HG02885 (cell line): ENCODE results near the gene SPATA45.
A peak's percentile ranks its signal among the peaks of the same experiment; 100 is the strongest.
"Not testable (repeated sequence)": the region's sequence is repeated elsewhere in the genome, so short reads cannot be mapped to it uniquely, and the experiment has no call there.

Experiments
- ATAC-seq: cut with Tn5 transposase; IDR thresholded peaks from one replicate; pipeline ENCODE4 v1.9.1; 2021; ENCODE audit warnings: mild to moderate bottlenecking; ENCODE audit not compliant: unreplicated experiment, poor library complexity

SPATA45 gene

GRCh38 chr1:212847549-212847948 lies at the start of gene SPATA45:
Gene SPATA45, minus strand, starts transcription at chr1:212847649. Its CDS starts 11,500 bp downstream, at chr1:212836149.
- no peak for ATAC-seq

DNA sequence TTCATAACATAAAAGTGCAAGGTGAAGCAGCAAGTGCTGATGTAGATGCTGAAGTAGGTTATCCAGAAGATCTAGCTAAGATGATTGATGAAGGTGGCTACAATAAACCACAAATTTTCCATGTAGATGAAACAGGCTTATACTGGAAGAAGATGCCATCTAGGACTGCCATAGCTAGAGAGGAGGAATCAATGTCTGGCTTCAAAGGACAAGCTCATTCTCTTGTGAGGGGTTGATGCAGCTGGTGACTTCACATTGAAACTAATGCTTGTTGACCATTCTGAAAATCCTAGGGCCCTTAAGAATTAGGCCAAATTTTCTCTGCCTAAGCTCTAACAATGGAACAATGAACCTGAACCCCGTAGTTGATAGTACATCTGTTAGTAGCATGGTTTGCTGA lies 44.7 kb upstream of the SPATA45 start:
- ATAC-seq: no peak

DNA sequence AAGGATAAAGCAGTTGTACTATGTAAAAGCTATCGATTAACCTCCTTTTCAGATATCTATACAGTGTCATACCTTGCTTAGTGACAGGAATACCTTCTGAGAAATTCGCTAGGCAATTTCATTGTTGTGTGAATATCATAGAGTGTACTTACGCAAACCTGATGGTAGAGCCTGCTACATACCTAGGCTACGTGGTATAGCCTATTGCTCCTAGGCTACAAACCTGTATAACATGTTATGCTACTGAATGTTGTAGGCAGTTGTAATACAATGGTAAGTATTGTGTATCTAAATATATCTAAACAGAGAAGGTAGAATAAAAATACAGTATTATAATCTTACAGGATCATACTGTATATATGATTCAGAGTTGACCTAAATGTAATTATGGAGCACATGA lies 37.1 kb upstream of the SPATA45 start:
- no peak for ATAC-seq

- ATAC-seq: no peak
Observed at GRCh38 chr1:212879947-212880690, 32.7 kb upstream of the SPATA45 start.

- no peak for ATAC-seq
Observed at GRCh38 chr1:212878418-212878817, 31.0 kb upstream of the SPATA45 start.

- ATAC-seq: peak; percentile 75
Observed at GRCh38 chr1:212873518-212873917, 26.1 kb upstream of the SPATA45 start.

GRCh38 chr1:212871976-212872375 lies 24.5 kb upstream of the SPATA45 start:
- no peak for ATAC-seq

DNA sequence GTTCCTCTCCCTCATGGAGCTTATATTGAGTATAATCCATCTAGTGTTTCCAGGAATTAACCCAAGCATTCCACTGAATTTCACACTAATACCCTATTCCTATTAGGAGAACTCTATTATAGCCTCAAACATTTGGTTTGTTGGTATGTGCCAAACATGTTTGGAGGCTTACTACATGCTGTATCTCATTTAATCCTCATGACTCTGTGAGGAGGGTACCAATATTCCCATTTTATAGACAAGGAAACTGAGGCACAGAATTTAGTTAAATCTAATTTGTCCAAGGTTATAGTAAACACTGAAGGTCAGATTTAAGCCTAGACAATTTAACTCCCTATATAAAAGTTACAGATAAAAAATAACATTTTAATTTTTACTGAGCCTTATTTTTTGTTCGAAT lies 19.7 kb upstream of the SPATA45 start:
- no peak for ATAC-seq

GRCh38 chr1:212864201-212864600 lies 16.8 kb upstream of the SPATA45 start:
- ATAC-seq: no peak

DNA sequence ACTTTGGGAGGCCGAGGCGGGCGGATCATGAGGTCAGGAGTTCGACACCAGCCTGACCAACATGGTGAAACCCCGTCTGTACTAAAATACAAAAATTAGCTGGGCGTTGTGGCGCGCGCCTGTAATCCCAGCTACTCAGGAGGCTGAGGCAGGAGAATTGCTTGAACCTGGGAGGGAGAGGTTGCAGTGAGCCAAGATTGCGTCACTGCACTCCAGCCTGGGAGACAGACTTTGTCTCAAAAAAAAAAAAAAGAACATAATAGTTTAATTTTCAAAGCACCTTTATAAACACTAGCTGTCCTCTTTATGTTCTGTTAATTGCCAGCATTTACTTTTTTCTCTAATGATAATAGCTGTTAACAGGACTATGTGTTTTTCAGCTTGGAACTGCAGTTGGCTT lies 15.9 kb upstream of the SPATA45 start:
- not testable (repeated sequence) for ATAC-seq

- no peak for ATAC-seq
Observed at GRCh38 chr1:212862111-212862690, 14.8 kb upstream of the SPATA45 start.

GRCh38 chr1:212860713-212861581 lies 13.5 kb upstream of the SPATA45 start:
- no peak for ATAC-seq

- ATAC-seq: peak; percentile 18
Observed at GRCh38 chr1:212858461-212859265, 11.2 kb upstream of the SPATA45 start.

- peak; percentile 98 for ATAC-seq
Observed at GRCh38 chr1:212857992-212858460, 10.6 kb upstream of the SPATA45 start, which contains the start of gene FLVCR1. Gene FLVCR1, plus strand, starts transcription at chr1:212858275. Its CDS starts 178 bp downstream, at chr1:212858453.

DNA sequence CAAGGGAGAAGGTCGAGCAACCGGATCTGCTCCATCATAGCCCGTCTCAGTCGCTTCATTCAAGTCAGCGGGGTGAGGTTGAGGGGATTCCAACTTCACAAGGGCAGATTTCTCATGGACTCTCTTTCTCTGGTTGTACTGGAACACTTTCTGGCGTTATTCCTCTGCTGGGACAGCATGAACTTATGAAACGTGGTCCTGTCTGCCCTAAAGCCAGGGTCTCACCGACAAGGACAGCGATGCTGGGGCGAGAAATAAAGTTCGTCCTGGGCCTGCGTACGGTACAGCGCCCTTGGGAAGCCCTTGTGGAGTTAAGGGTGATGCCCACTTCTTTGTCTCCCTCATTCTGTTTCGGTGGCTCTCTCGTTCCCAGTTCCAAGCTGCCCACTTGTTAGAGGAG lies 9.3 kb upstream of the SPATA45 start:
- ATAC-seq: no peak

GRCh38 chr1:212853658-212854057 lies 6.2 kb upstream of the SPATA45 start:
- ATAC-seq: no peak

- no peak for ATAC-seq
Observed at GRCh38 chr1:212852105-212852688, 4.7 kb upstream of the SPATA45 start.

- ATAC-seq: not testable (repeated sequence)
Observed at GRCh38 chr1:212844521-212844920, 2.9 kb downstream of the SPATA45 start.

GRCh38 chr1:212838145-212838544 lies 9.3 kb downstream of the SPATA45 start:
- ATAC-seq: no peak
